ENCODE measurements around the gene CTDP1.

Gene CTDP1

DNA sequence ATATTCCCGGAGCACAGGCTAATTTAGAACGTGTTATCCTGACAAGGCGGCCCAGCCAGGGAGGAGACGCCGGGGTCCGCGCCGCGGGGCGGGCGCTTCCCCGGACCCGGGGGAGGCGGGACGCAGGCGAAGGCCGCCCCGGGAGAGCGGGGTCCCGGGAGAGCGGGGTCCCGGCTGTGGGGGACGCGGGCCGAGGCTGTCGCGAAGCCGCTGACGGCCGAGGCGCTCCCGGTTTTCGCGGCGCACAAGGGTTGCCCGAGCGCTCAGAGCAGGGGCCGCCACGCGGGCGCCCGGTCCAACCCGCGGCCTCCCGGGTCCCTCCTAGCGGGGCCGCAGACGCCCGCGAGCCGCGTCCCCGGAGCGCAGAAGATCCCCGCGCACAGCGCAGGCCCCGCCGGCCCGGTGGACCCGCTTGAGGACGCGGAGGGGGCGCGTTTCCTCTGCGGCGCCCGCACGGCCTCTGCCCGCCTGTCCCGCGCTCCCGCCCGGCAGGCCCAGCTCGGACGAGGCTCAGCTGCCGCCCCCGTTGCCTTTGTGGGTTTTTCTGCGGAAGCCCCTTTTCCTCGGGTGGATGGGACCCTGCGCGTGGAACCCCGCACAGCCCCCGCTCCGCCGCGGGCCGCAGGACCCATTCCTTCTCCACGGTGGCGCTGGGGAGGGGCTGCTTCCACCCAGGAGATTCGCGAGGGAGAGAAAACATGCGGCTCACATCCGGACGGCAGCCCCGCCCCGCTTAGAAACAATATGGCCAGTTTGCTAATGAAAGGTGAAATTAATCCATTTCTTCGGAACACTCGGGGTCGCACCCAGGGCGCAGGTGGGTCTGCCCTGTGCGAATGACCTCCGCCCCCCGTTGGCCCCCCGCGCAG lies 108.5 kb downstream of the CTDP1 start:
- Histone ChIP-seq H3K27me3 (ENCODE audit: insufficient read depth, low read length) (peaks cover 12% of the 10 kb centered on the region; the same call in 1 of the 2 replicates), H3K9me3 (ENCODE audit: low read length) (no peaks in the 10 kb centered on the region), H3K27ac (ENCODE audit: low read depth, low read length, poor library complexity, severe bottlenecking) (no peak overlapping the region), H4K20me1 (ENCODE audit: insufficient read depth, low read length) (no peaks in the 10 kb centered on the region), H2AFZ (ENCODE audit: low read length) (no peak overlapping the region), H3K9ac (ENCODE audit: low read length) (no peak overlapping the region), H3K79me2 (ENCODE audit: insufficient read depth, low read length) (no peaks in the 10 kb centered on the region), H3K4me1 (ENCODE audit: insufficient read depth, low read length, severe bottlenecking) (peaks cover 30% of the 10 kb centered on the region), H3K4me2 (ENCODE audit: low read length) (no peak overlapping the region), H3K36me3 (ENCODE audit: insufficient read depth, low read length) (no peaks in the 10 kb centered on the region), H3K9me2 (ENCODE audit: low read depth, low read length) (no peaks in the 10 kb centered on the region), H3K4me3 (ENCODE audit: low read depth, low read length, poor library complexity, severe bottlenecking) (no peak overlapping the region), H3F3A (ENCODE audit: insufficient read depth, low read length) (no peaks in the 10 kb centered on the region)
- TF ChIP-seq, protein P1, sequence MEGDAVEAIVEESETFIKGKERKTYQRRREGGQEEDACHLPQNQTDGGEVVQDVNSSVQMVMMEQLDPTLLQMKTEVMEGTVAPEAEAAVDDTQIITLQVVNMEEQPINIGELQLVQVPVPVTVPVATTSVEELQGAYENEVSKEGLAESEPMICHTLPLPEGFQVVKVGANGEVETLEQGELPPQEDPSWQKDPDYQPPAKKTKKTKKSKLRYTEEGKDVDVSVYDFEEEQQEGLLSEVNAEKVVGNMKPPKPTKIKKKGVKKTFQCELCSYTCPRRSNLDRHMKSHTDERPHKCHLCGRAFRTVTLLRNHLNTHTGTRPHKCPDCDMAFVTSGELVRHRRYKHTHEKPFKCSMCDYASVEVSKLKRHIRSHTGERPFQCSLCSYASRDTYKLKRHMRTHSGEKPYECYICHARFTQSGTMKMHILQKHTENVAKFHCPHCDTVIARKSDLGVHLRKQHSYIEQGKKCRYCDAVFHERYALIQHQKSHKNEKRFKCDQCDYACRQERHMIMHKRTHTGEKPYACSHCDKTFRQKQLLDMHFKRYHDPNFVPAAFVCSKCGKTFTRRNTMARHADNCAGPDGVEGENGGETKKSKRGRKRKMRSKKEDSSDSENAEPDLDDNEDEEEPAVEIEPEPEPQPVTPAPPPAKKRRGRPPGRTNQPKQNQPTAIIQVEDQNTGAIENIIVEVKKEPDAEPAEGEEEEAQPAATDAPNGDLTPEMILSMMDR (IDR thresholded peaks at IDR 0.05; ENCODE audit: low read length) = no peak
- no peak for TF ChIP-seq EZH2 (IDR thresholded peaks at IDR 0.05; ENCODE audit: borderline replicate concordance, low read length)

DNA sequence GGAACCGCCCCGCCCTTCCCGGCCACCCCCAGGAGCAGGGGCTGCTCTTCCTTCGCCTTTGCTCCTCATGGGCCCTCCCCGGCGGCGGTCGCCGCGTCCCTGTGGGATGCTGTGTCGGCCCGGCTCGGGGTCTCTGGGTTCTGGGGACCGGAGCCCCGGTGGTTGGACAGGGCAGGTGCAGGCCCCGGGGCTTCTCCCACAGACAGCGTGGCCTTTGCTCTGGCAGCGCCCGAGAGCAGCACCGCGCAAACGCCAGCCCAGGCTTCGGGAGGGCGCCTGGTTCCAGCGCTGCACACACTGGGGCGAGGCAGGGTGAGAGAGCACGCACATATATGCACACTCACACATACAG lies 109.1 kb downstream of the CTDP1 start:
- Histone ChIP-seq H3K4me2 (ENCODE audit: low read length) (no peak overlapping the region), H3K79me2 (ENCODE audit: insufficient read depth, low read length) (no peaks in the 10 kb centered on the region), H3K9ac (ENCODE audit: low read length) (no peak overlapping the region), H3K9me2 (ENCODE audit: low read depth, low read length) (no peaks in the 10 kb centered on the region), H3K4me3 (ENCODE audit: low read depth, low read length, poor library complexity, severe bottlenecking) (no peak overlapping the region), H3K36me3 (ENCODE audit: insufficient read depth, low read length) (no peaks in the 10 kb centered on the region), H3F3A (ENCODE audit: insufficient read depth, low read length) (no peaks in the 10 kb centered on the region), H3K4me1 (ENCODE audit: insufficient read depth, low read length, severe bottlenecking) (peaks cover 30% of the 10 kb centered on the region), H4K20me1 (ENCODE audit: insufficient read depth, low read length) (no peaks in the 10 kb centered on the region), H3K27ac (ENCODE audit: low read depth, low read length, poor library complexity, severe bottlenecking) (no peak overlapping the region), H2AFZ (ENCODE audit: low read length) (no peak overlapping the region), H3K9me3 (ENCODE audit: low read length) (no peaks in the 10 kb centered on the region), H3K27me3 (ENCODE audit: insufficient read depth, low read length) (peaks cover 12% of the 10 kb centered on the region; the same call in 1 of the 2 replicates)
- TF ChIP-seq, protein P1 (IDR thresholded peaks at IDR 0.05; ENCODE audit: low read length) = no peak
- TF ChIP-seq EZH2 (IDR thresholded peaks at IDR 0.05; ENCODE audit: borderline replicate concordance, low read length) = no peak

DNA sequence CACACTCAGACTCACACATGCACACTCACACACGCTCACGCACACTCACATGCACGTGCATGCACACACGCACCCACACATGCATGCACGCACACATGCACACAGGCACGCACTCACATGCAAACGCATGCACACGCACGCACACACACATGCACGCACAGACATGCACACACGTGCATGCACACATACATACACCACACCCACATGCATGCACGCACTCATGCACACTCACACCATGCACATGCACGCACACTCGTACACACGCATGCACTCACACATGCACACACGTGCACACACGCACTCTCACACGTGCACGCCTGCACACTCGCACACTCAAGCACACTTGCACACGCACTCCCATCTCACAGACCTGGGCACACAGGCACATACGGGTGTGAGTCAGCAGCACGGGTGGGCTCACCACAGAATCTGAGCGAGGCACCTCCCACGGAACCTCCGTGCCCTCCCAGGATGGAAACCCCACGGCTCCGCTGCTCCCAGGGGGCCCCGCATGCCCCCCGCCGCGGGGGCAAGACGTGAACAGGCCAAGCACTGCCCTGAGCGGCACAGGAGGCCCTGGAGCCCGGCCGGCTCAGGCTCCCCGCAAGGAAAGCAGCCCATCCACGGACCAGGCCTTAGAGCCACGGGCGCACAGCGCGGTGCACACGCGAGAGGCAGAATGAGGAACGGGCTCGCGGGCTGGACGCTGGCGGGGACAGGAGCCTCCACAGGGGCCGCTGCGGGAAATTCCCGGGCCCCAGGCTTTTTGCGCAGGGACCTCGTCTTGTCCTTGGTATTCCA lies 109.7 kb downstream of the CTDP1 start:
- H2AFZ ChIP-seq (ENCODE audit: low read length) = no peak overlapping the region

More for the DNA sequence above, 109.7 kb downstream of the CTDP1 start:
- H3K79me2 ChIP-seq (ENCODE audit: insufficient read depth, low read length) = no peaks in the 10 kb centered on the region
- no peak overlapping the region for H3K9ac ChIP-seq (ENCODE audit: low read length)
- no peaks in the 10 kb centered on the region for H3K9me3 ChIP-seq (ENCODE audit: low read length)
- H3K9me2 ChIP-seq (ENCODE audit: low read depth, low read length) = no peaks in the 10 kb centered on the region
- no peak overlapping the region for H3K4me2 ChIP-seq (ENCODE audit: low read length)
- H3K27ac ChIP-seq (ENCODE audit: low read depth, low read length, poor library complexity, severe bottlenecking) = no peak overlapping the region
- no peaks in the 10 kb centered on the region for H4K20me1 ChIP-seq (ENCODE audit: insufficient read depth, low read length)
- H3F3A ChIP-seq (ENCODE audit: insufficient read depth, low read length) = no peaks in the 10 kb centered on the region
- no peak for TF ChIP-seq EZH2 (IDR thresholded peaks at IDR 0.05; ENCODE audit: borderline replicate concordance, low read length)
- TF ChIP-seq, protein P1 (IDR thresholded peaks at IDR 0.05; ENCODE audit: low read length) = no peak
- no peaks in the 10 kb centered on the region for H3K36me3 ChIP-seq (ENCODE audit: insufficient read depth, low read length)
- H3K4me3 ChIP-seq (ENCODE audit: low read depth, low read length, poor library complexity, severe bottlenecking) = no peak overlapping the region
- H3K27me3 ChIP-seq (ENCODE audit: insufficient read depth, low read length) = peaks cover 12% of the 10 kb centered on the region; the same call in 1 of the 2 replicates
- peaks cover 27% of the 10 kb centered on the region for H3K4me1 ChIP-seq (ENCODE audit: insufficient read depth, low read length, severe bottlenecking)

Measured in OCI-LY1 (cell line).